HG03039 (cell line): ENCODE measurements around the gene PTPRN.
"Not testable (repeated sequence)": the region's sequence is repeated elsewhere in the genome, so short reads cannot be mapped to it uniquely, and the experiment has no call there.

Experiments used
- ATAC-seq: cut with Tn5 transposase; IDR thresholded peaks from one replicate; pipeline ENCODE4 v1.9.1; 2021; ENCODE audit warnings: mild to moderate bottlenecking, moderate library complexity; ENCODE audit not compliant: unreplicated experiment

PTPRN gene

DNA sequence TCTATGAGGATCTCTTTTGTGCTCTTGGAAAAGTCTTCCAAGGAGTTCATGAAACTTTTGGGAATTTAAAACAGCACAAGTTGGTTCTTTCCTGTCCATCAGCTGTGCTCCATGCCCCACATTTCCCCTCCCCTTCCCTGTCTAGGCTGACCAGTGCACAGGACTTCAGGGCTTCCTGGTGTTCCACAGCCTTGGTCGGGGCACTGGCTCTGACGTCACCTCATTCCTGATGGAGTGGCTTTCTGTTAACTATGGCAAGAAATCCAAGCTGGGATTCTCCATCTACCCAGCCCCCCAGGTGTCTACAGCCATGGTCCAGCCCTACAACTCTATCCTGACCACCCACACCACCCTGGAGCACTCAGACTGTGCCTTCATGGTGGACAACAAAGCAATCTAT, 38.2 kb downstream of the PTPRN start:
- ATAC-seq, result no peak

DNA sequence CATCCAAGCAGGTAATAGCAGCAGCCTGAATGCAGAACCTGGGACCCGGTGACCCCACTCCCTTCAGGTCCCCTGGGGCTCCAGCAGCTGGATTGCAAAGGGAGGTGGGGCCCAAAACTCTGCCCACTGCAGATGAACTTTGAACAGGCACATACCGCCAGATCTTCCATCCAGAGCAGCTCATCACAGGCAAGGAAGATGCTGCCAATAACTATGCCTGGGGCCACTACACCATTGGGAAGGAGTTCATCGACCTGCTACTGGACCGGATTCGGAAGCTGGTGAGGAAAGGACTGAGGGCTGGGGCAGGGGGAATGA, 39.2 kb downstream of the PTPRN start:
- no peak for ATAC-seq

DNA sequence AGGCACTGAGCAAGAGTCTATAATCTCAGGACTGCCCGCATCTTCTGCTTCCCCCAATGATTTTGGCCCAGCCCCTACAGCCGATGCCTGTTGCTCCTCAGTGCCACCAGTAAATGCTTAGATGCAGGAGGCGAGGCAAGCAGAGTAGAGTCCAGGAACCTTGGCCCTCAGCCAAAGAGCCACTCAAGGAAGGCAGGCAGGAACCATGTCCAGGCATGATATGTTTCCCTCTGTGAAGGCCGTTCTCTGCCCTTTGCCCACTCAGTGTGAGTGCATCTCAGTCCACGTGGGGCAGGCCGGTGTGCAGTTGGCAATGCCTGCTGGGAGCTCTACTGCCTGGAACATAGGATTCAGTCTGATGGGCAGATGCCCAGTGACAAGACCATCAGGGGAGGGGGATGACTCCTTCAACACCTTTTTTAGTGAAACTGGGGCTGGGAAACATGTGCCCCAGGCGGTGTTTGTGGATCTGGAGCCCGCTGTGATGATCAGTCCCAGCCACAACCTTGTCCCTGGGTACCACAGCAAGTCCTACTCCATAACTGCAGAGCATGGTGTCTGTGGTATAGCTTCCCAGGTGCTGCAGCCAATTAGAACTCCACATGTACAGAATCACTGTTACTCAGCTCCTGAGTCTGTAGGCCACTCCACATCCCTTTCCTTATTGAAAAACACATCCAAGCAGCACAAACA, 39.7 kb downstream of the PTPRN start:
- ATAC-seq, result no peak

DNA sequence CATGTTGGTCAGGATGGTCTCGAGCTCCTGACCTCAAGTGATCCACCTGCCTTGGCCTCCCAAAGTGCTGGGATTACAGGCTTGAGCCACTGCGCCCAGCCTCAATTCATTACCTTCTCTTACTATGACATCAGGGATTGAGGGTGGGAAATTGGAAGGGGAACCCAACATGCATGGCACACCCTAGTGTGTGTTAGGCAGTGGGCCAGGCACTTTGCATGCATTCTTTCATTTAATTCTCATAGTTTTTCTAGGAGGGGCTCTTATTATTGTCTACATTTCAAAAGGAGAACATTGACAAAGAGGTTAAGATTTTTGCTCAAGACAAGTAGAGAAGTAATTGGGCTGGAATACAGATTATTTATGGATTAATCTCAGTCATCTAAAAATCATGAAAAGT, 40.9 kb downstream of the PTPRN start:
- ATAC-seq, result no peak

DNA sequence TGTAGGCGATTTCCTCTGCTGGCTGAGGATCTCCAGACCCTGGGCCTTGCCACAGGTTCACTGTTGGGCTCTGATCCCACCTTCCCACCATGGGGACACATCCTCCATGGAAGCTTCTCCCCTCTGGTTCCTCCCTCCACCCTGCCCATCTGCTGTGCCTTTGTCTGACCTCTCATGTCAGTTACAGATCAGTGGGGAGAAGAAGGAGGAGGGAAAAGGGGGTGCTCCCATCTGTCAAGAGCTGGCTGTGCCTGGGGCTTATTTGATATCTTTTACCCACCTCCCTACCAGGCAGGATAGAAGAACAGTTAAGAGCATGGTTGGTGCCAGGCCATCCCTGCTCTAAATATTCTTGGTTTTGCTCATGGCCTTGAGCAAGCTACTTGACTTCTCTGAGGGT, 42.3 kb downstream of the PTPRN start:
- no peak for ATAC-seq

DNA sequence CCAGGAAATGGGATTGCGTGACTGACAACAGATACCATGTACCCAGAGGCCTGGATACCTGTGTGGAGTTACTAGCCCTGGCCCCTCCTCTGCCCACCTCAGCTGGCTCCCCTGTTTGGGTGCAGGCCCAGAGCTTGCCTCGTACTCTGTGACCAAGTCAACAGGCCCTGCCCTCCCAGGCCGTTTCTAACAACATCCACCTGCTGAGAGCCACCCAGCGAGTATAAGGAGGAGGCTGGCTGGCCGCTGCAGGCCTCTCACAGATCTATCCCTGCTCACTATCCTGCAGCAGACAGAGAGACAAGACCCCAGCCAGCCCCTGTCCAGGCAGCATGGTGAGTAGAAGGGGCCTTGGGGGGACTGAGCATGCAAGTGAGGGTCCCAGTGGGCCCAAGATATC, 43.0 kb downstream of the PTPRN start:
- ATAC-seq, result no peak

DNA sequence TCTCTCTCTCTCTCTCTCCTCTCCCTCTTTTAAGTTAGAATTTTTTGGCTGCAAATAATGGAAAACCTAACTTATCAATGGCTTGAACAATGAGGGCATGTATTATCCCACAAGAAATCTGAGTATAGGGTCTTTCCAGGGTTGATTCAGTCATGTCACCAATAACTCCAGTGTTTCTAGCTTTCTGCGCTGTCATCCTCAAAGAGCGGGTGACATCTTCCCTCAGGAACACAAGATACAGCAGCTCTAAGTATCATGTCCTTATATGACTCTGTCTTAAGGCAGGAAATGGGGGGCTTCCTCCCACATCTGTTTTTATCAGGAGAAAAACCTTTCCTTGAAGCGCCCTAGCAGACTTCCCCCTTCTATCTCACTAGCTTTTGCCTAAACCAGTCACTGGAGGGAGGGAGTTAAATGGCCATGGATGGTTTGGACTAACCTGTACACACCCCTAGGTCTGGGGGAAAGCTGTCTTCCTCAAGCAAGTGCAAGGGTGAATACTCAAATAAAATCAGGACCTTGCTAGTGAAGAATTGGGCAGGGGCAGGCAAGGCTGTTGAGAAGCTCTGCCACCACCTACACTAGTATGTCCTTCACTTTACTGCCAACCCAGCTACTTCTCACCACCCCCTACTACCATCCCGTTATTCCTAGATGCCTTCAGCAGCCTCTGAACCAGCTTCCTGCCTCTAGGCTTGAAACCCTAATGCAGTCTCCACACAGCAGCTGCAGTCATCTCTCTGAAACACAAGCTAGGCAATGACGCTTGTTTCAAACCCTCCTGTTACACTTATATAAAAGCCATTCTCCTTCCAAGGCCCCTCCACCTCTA, 48.0 kb downstream of the PTPRN start:
- no peak for ATAC-seq

DNA sequence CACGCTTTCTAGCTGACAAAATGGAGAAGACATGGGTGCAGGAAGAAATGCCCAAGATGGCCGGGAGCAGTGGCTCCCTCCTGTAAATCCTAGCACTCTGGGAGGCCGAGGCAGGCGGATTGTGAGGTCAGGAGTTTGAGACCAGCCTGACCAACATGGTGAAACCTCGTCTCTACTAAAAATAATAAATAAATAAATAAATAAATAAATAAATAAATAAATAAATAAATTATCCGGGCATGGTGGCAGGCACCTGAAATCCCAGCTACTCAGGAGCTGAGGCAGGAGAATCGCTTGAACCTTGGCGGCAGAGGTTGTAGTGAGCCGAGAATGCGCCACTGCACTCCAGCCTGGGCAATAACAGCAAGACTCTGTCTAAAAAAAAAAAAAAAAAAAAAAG, 50.3 kb downstream of the PTPRN start:
- ATAC-seq, result not testable (repeated sequence)

DNA sequence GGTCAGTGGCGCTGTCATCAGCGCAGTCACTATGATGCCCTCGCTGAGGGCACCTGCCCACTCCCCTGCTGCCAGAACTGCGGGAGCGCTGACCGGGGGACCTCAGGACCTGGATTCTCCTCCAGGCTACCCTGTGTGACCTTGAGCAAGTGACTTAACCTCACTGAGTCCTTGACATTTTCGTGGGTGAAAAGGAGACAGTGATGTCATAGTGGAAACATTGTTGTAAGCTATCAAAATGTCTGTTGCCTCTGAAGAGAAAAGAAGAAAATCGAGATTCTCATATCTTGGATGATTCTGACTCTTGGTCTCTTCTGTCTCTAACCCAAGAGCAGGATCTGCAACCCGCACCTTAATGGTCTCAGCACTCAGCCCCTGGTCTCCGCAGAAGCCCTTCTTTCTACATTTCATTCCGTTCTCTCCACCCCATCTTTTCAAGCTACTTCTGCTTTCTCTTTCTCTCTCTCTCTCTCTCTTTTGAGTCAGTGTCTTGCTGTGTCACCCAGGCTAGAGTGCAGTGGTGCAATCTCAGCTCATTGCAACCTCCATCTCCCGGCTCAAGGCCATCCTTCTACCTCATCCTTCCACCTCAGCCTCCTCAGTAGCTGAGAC, 54.5 kb downstream of the PTPRN start:
- ATAC-seq, result peak; percentile 14

DNA sequence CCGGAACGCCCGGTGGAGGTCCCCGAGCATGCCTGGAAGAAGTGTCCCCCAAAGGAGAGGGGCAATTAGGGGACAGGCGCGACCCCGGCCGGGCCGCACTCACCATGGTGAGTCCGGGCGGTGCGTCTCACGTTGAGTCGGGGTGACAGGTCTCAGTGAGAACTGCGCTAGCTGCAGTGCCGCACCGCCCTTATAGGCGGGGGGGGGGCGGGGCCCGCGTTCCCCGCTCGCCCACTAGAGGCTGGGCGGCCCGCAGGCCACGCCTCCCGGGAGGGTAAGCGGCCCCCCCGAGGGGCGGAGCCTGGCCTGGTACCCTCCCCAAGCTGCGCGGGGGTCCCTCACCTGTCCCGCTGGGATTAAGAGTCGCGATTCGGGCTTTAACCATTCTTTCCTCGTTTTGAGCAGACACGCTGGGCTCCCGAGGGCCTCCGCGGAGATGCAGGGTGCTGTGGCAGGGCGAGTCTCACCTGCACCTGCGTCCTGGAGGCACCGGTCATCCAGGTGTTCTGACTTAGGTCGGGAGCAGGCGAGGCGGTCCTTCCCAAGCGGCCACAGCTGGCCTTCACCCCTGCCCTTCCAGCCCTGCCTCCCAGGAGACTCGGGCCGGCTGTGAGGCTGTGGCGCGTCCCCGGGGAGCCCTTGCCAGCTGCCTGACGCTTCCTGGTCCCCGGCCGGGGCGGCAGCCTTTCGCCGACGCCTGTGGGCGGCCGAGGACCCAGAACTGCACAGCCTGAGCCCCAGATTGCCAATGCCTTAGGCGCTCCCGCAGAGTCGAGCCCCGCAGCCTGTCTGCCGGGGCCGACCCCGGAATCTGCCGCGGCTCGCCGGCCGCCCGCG, 55.2 kb downstream of the PTPRN start, which contains the start of gene TUBA4A:
Gene TUBA4A (minus strand): TSS at position 166 of the 837 bp plus-strand sequence. CDS start 60 bp downstream, at position 106.
- ATAC-seq, result peak; percentile 58

DNA sequence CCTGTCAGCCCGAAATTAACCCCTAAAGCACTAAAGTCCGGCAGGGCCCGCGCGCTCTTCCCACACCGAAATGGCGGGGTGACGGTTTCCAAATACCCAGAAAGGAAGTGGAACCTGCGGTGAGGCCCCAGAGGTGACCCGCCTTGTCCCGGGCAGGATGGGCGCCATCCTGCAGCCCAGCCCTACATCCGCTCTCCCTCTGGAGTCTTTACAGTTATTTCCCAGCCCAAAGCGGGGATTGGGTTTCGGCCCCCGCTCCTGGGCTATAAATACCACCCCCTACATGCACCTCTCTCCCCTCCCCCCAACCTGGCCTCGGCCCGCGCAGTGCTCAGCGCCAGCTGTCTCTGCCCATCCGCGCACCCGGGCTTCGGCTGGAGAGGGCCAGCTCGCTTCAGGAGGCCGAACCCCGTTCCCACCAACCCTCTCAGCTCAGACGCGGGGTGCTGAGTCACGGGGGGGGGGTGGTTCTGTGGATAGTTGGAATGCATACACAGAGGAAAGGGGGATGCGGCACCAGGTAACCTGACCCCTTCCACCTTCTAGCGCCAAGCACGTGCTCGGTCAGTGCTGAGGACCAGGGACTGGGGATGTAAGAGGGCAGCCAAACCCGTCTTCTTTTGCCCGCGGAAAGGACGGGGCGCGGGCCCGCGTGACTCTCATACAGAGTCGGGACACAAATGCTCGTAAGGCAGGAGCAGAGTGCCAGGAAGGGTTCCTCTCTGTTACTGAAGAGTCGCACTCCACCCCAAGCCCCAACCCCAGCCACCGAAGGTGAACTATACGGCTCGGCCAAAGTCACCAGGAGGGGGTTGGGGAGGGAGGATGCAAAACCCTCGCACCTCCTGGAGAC, 56.1 kb downstream of the PTPRN start, which contains the start of gene TUBA4B:
Gene TUBA4B (plus strand): TSS at position 344 of the 853 bp plus-strand sequence. CDS start 165 bp downstream, at position 509.
- no peak for ATAC-seq

DNA sequence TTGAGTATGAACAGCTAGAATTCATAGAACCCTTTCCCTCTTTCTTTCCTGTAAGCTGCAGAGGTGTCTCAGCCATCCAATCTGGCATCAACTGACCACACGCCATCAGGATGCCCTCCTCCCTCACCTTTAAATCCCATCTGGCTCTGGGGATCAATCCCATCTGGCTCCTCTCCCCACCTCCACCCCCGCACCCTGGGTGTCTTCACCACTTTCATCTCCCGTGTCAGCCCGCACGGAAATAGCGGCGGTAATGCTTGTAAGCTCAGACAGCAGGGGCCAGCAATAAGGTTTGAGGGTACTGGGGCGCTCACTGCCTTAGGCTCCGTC, 56.7 kb downstream of the PTPRN start:
- no peak for ATAC-seq

DNA sequence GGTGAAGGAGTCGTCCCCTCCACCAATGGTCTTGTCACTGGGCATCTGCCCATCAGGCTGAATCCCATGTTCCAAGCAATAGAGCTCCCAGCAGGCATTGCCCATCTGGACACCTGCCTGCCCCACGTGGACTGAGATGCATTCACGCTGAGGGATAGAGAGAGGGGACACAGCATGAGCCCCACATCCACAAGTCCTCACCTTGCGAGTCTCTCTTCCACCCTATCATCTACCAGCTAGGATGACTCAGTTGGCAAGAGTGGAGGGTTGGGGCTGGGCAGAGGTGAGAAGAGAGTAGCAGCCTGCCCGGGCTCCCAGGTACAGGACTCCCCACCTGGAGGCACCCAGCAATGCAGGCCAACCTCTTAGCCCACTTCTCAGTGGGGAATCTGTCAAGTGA, 57.1 kb downstream of the PTPRN start:
- ATAC-seq, result no peak

DNA sequence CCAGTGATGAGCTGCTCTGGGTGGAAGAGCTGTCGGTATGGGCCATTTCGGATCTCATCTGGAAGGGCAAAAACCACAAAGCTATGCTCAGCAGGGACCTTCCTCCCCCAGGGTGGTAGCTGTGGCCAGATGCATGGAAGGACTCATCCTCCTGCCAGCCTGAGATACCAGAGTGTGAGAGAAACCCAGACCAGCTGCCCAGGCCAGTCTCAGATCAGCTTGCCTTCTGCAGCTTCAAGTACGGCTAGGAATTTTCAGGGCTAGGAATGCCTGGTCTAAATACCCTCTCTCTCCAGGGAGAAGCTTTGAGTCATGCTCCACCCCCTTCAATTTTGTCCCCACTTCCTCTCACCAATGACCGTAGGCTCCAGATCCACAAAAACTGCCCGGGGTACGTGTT, 57.5 kb downstream of the PTPRN start:
- ATAC-seq, result no peak

DNA sequence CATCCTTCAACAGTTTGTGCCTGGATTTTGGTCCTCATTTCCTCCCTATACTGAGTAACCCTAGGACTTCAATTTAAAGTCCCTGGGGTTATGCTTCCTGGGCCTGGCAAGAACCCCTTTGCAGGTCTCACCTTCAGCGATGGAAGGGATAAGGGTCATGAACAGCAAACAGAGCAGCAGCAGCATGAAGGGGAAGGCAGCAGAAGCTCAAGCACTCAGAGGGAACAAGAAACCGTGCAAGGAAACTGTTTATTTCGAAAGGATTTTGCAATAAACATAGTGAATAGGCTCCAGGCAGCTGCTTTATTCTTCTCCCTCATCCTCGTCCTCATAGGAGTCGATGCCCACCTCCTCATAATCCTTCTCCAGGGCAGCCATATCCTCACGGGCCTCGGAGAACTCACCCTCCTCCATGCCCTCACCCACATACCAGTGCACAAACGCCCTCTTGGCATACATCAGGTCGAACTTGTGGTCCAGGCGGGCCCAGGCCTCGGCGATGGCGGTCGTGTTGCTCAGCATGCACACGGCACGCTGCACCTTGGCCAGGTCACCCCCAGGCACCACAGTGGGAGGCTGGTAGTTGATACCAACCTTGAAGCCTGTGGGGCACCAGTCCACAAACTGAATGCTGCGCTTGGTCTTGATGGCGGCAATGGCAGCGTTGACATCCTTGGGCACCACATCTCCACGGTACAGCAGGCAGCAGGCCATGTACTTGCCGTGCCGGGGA, 59.0 kb downstream of the PTPRN start:
- ATAC-seq, result no peak

DNA sequence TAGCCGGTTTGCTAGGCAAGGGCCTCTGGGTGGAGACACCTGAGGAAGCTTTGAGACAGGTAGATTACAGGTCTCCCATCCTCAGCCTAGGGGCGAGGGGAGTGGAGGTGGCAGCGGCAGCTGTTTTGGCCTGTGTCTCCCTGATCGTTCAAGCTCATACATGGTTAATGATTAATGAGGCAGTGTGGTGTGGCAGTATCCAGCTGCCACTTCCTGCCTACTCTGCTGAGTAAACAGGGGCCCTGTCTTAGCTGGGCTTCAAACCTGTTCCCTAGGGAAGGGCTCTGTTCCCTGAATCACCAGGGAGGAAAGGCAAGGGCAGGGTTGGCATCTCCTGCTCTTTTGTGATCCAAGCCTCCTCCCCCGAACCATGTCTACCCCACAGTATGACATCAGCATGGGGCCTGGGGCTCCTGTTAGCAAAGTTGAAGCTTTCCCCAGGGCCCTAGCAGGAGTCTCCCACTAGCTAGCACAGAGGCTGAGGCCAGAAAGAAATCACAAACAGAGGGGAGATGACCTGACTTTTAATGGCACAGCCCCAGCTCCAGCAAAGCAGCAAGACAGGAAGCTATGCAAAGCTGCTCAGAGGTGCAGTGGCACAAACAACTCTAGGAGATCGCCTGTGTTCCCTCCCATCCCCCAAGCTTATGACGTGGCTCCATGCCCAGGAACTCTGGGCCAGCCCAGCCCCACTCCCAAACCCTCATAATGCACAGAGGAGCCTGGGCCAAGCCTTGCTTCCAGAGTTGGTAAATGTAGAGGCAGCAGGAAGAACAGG, 59.8 kb downstream of the PTPRN start:
- ATAC-seq, result no peak

DNA sequence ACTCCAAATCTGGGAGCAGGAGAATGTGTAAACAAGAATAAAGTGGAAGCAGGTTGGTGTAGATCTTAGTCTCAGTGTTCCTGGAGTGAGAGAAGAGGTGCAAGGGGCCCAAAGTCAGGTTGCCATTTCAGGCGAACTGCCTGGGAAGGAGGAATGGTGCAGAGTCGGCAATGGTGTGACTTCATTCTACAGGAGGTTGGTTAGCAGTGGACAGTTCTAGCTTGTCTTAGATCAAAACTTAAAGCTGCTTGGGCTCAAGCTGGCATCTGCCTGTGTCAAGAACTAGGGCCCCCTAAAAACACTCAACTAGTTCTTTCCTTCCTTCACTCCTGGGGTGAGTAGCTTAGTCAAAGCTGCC, 60.4 kb downstream of the PTPRN start:
- ATAC-seq, result no peak

DNA sequence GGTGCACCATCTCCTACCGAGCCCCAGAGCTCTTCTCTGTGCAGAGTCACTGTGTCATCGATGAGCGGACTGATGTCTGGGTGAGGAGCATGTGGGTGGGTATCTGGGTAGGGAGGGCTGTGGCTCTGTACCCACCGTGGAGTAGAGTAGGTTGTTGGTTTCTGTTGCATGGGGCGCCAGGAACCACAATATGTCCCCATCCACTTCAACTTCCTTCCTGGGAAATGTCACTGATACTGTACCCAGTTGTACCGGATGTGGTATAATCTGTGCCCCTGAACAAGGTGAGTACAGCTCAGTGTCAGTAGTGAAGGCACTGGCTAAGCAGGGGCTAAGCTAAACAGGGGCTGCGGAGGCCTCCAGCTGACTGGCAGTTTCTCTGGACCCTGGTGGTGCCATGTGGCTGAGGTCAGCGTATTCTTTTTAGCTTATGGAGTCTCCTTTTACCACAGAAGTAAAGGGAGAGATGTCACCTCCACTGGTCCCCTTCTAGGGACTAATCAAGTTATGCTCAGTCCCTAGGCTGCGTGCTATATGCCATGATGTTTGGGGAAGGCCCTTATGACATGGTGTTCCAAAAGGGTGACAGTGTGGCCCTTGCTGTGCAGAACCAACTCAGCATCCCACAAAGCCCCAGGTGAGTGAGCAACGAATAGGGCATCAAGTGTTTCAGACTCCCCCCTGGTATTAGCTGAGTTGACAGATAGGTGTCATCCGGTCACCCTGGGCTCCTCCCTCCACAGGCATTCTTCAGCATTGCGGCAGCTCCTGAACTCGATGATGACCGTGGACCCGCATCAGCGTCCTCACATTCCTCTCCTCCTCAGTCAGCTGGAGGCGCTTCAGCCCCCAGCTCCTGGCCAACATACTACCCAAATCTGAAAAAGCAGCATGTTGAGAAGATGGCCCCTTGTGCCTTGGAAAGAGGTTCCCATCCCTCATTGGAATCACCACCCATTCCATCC, 61.2 kb downstream of the PTPRN start:
- ATAC-seq, result no peak
